DOHH2 (cell line): ENCODE results near the gene SLC9A7.

ENCODE experiments used
- CTCF ChIP-seq: fragments of 200-600 bp; sonication (generic); IDR thresholded peaks from one replicate; pipeline ENCODE4 v1.5.1; 2014; ENCODE audit warnings: antibody characterized with exemption, mild to moderate bottlenecking, low read depth, low read length; ENCODE audit not compliant: poor library complexity, severe bottlenecking
- EZH2phosphoT487 ChIP-seq: fragments of 200-600 bp; sonication (generic); IDR thresholded peaks from 2 replicates; pipeline ENCODE4 v1.6.1; 2017; ENCODE audit warnings: borderline replicate concordance, mild to moderate bottlenecking, antibody characterized with exemption, low read length, moderate library complexity, mixed read lengths

DNA sequence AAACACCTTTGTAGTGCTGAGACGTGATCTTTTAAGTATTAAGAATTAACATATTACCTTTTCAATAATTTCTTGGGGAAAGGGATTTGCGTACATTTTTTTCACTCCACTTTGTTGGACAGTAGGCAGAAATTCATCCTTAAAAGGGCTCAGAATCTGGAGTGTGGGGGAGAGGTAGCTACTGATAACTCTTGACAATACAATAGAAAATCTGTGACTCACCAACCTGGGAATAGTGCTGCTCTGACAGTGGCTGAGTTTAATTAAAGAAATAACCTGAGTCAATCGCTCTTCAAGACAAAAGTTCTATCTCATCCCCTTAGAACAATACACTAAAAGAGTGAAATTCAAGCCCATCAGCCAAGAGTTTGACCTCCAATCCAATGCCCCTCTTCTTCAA, 60.2 kb downstream of the SLC9A7 start:
- TF ChIP-seq CTCF (no peak), EZH2phosphoT487 (no peak)
